Heart right ventricle (tissue), 16 donors: ENCODE data around the gene OR52A5. TPM values are rescaled to one million over a fixed set of nuclear protein-coding genes. Genes with fewer than 3 reads are reported as not detected.
"Not testable (repeated sequence)": the region's sequence is repeated elsewhere in the genome, so short reads cannot be mapped to it uniquely, and the experiment has no call there.

Experiments used
- ATAC-seq, 8 donors: fragments of 200-7000 bp; cut with Tn5 transposase; one replicate each; pipeline ENCODE4 v1.9.1; 2020; ENCODE audit warnings: mild to moderate bottlenecking in 8 of 8, moderate library complexity in 8 of 8, moderate number of reproducible peaks in 1 of 8
- DNase-seq, 2 donors: peaks; one replicate each; pipeline ENCODE4 v3.0.0-alpha.2; 2020
- H3K27ac ChIP-seq, 10 donors: fragments of 200-600 bp; sonication (generic) in 2 of 10; one replicate each; pipeline versions ENCODE4 v1.5.0 to v1.8.0; 2020 to 2022; ENCODE audit warnings: mild to moderate bottlenecking in 3 of 10
- H3K27me3 ChIP-seq, 7 donors: fragments of 200-600 bp; one replicate each; pipeline ENCODE4 v1.8.0; 2021 to 2022; ENCODE audit warnings: mild to moderate bottlenecking in 2 of 7
- H3K36me3 ChIP-seq, 9 donors: fragments of 200-600 bp; sonication (generic) in 1 of 9; one replicate each; pipeline versions ENCODE4 v1.5.0 to v1.8.0; 2020 to 2022; ENCODE audit warnings: mild to moderate bottlenecking in 2 of 9
- H3K4me1 ChIP-seq, 9 donors: fragments of 200-600 bp; sonication (generic) in 1 of 9; one replicate each; pipeline versions ENCODE4 v1.5.0 to v1.8.0; 2020 to 2022; ENCODE audit warnings: mild to moderate bottlenecking in 4 of 9
- H3K4me3 ChIP-seq, 10 donors: fragments of 200-600 bp; sonication (generic) in 2 of 10; one replicate each; pipeline versions ENCODE4 v1.5.0 to v1.8.0; 2020 to 2022; ENCODE audit warnings: mild to moderate bottlenecking in 7 of 10, moderate library complexity in 2 of 10
- H3K9me3 ChIP-seq, 11 donors: fragments of 200-600 bp in 10 of 11; sonication (generic) in 2 of 11; one replicate each; pipeline versions ENCODE4 v1.5.0 to v1.8.0; 2013 to 2022; ENCODE audit warnings: mild to moderate bottlenecking in 2 of 11, control low read depth in 1 of 11, moderate library complexity in 1 of 11
- WGBS, 2 donors: extraction: QIAGEN DNeasy Blood & Tissue Kit; methylation state at CpG; one replicate each; pipeline ENCODE4 v1.1.7; 2013; ENCODE audit warnings: inconsistent platforms in 1 of 2; 5-methylcytosine and 5-hydroxymethylcytosine counted together
- intact Hi-C, 10 donors: fragments of 100-400 bp; cut with DNase I; formaldehyde crosslinking; loops; one replicate each; pipeline versions ENCODE4 v1.11.1 to v1.14.2; 2022
- long read RNA-seq, 3 donors: library from polyadenylated mRNA; unstranded; transcript quantifications; one replicate each; pipeline ENCODE4 v2.0.0, GENCODE V29; 2020 to 2021
- polyA plus RNA-seq, 2 donors: library from polyadenylated mRNA; stranded (reverse); fragments of 200-250 nt; gene quantifications; one replicate each; pipeline ENCODE4 v1.2.3, GENCODE V29; 2013
- total RNA-seq, 10 donors: library from RNA; stranded (reverse); fragmentation: NEBNext Ultra II Directional in 3 of 10; extraction: Animal tissue kit (Norgen Biotek cat#: 25700) in 3 of 10; gene quantifications; one replicate each; pipeline versions ENCODE4 v1.2.1 to v1.2.4, GENCODE V29; 2021 to 2023
- TF ChIP-seq, protein P1 (sequence below), 9 donors: fragments of 200-600 bp; sonication (generic) in 2 of 9; IDR thresholded peaks; one replicate each; pipeline versions ENCODE4 v1.5.0 to v1.8.0; 2021 to 2022; ENCODE audit warnings: antibody characterized with exemption in 9 of 9, mild to moderate bottlenecking in 5 of 9, moderate library complexity in 1 of 9
- donor health status: Arrhythmogenic right ventricular cardiomyopathy.
- donor health status: ischemic (EF 13 %, LVEDD 7.1; RV severe dilation, severe dysfunction).
- donor health status: healthy with polysubstance abuse.
- donor health status: DM: no; HTN: yes; CAD: no.
- donor health status: DM: no; HTN: no; CAD: no.
- donor health status: ischemic (EF 25% LVEDD 6.9; RV normal size, moderate dysfunction).
- donor health status: ischemic (EF 25% LVEDD 5.7; RV mildly dilated, moderate dysfunction).
- donor health status: healthy.
- donor health status: DM: yes; HTN: yes; CAD: no.
- donor health status: Ischemic cardiomyopathy.
- donor health status: ischemic (EF 35%, LVEDD 5.7; RV mildly dilated, moderate dysfunction).
- donor health status: nonischemic (EF 11% LVEDD 7.7; RV severe dilation, severe dysfunction).
- donor health status: DM: yes; HTN: yes; CAD: no.
- donor health status: PGD.
- donor health status: ischemic (EF 29% LVEDD 5.4; RV normal size, mild dysfunction).
- donor health status: nonischemic (EF 23%, LVEDD 6.1; RV moderate dilation, normal function).

Gene OR52A5
- not detected for total RNA-seq
- polyA plus RNA-seq: not detected
- long read RNA-seq, donor 1: 0 reads
- long read RNA-seq, donor 2: 0 reads
- long read RNA-seq, donor 3: 0 reads

DNA sequence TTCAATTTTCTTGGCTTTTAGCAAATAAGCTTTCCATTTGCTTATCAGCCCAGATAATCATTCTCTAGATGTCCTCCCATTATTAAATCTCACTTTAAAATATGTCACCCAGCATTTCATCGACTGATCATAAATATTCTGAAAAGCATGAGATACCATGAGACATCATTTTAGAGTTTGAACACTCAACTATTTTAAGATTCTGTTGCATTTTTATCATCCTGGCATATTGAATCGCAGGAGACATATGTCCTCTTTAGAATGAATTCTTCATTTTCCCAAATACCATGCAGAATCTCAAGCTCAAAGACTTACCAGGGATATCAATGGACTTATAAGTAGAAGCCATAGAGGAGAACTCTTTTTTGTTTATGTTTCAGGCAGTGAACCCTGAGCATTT is at the start of gene OR52A5:
TSS of gene OR52A5 (minus strand) at position 361 of the 400 bp plus-strand sequence. CDS start 5,714 bp downstream, outside the sequence.
- H3K4me3 ChIP-seq: no peak within 1 kb of the TSS
- DNase-seq (no peak), ATAC-seq (no peak)
- no peaks in the 10 kb centered on the region for H3K27me3 ChIP-seq
- H3K4me1 ChIP-seq: no peaks in the 10 kb centered on the region
- no peaks in the 10 kb centered on the region for H3K36me3 ChIP-seq
- 87 to 93% methylated on average over 2 of the region's 2 CpGs for WGBS, 2 donors
- intact Hi-C loops: no loop called here
- TF ChIP-seq, protein P1, sequence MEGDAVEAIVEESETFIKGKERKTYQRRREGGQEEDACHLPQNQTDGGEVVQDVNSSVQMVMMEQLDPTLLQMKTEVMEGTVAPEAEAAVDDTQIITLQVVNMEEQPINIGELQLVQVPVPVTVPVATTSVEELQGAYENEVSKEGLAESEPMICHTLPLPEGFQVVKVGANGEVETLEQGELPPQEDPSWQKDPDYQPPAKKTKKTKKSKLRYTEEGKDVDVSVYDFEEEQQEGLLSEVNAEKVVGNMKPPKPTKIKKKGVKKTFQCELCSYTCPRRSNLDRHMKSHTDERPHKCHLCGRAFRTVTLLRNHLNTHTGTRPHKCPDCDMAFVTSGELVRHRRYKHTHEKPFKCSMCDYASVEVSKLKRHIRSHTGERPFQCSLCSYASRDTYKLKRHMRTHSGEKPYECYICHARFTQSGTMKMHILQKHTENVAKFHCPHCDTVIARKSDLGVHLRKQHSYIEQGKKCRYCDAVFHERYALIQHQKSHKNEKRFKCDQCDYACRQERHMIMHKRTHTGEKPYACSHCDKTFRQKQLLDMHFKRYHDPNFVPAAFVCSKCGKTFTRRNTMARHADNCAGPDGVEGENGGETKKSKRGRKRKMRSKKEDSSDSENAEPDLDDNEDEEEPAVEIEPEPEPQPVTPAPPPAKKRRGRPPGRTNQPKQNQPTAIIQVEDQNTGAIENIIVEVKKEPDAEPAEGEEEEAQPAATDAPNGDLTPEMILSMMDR (IDR thresholded peaks at IDR 0.05): no peak
- H3K27ac ChIP-seq: no peak within 1 kb of the TSS
- no peaks in the 10 kb centered on the region for H3K9me3 ChIP-seq

DNA sequence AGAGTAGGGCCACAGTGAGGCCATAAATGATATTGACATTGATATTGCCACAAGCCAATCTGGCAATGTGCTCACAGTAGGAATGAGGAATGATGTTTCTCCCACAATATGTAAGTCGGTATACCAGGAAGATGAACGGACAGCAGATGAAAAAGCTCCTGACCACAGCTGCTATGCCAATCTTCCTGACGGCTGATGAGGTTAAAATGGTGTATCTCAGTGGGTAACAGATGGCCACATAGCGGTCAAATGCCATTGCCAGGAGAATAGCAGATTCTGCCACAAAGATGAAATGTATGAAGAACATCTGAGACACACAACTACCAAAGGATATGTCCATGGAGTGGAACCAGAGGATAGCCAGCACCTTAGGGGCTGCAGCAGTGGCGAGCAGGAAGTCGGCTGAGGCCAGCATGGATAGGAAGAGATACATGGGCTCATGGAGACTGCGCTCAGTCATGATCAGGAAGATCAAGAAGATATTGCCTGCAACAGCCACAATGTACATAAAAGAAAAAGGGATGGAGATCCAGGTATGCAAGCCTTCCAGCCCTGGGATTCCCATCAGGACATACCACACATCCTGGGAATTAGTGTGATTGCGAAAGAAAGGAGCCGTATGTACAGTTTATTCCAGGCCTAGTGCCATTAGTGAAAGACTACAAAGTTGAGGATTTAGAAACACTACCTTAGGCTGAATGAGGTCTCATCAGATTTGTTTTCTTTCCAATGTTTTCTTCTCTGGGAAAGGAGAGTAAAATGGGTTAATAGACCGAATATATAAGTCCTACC is 40.1 kb upstream of the OR52A5 start:
- Histone ChIP-seq H3K36me3 (no peaks in the 10 kb centered on the region), H3K27ac (no peak overlapping the region), H3K27me3 (peaks cover 0 to 3% (median 0%) of the 10 kb centered on the region in 7 donors), H3K9me3 (peaks cover 0 to 4% (median 0%) of the 10 kb centered on the region in 11 donors), H3K4me1 (no peaks in the 10 kb centered on the region), H3K4me3 (no peak overlapping the region)
- ATAC-seq (no peak), DNase-seq (no peak)
- TF ChIP-seq, protein P1 (IDR thresholded peaks at IDR 0.05): no peak
- intact Hi-C loops: loop anchor here in 1 of 10 donors (10.0 kb wide), 1 partner anchor 787 kb away; the partner anchor contains the start of gene OR56A5
- 79 to 80% methylated on average over 10 of the region's 10 CpGs for WGBS, 2 donors

DNA sequence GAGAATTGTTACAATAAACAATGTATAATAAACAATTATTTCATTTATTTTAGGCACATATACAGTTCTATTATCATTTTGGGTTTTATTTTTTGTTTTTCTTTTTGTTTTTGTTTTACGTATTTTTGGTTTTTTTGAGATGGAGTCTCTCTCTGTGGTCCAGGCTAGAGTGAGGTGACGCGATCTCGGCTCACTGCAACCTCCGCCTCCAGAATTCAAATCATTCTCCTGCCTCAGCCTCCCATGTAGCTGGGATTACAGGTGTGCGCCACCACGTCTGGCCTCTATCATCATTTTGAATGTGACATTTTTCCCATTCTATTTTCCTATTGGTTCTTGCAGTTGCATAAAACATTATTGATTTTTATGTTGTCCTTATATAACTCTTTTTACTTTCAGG is 36.8 kb upstream of the OR52A5 start:
- Histone ChIP-seq H3K4me3 (no peak overlapping the region), H3K9me3 (peaks cover 0 to 4% (median 0%) of the 10 kb centered on the region in 11 donors), H3K4me1 (no peaks in the 10 kb centered on the region), H3K36me3 (no peaks in the 10 kb centered on the region), H3K27ac (no peak overlapping the region), H3K27me3 (peaks cover 0 to 3% (median 0%) of the 10 kb centered on the region in 7 donors)
- 87 to 95% methylated on average over 7 of the region's 7 CpGs for WGBS, 2 donors
- TF ChIP-seq, protein P1 (IDR thresholded peaks at IDR 0.05): no peak
- DNase-seq (no peak), ATAC-seq (no peak)
- intact Hi-C loops: loop anchor here in 1 of 10 donors (10.0 kb wide), 1 partner anchor 790 kb away; the partner anchor contains the start of gene OR56A5

DNA sequence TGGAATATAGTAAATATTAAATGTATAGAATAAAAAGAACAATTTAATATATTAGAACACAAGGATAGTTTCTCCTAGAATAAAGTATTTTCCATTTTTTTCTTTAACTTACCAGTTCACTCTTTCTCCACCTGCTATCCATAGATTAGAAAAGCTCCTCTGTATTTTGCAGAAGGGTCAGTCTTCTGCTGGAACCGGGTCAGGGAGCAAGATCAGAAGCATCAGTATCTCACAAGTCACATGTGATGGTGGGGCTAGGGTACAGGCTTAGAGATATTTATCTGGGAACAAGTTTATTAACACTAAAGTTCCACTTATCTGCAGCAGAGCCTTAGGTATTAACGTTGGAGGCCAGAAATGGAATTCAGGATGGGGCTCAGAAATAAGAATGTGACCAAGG is 33.7 kb upstream of the OR52A5 start:
- TF ChIP-seq, protein P1 (IDR thresholded peaks at IDR 0.05): no peak
- Histone ChIP-seq H3K4me1 (no peaks in the 10 kb centered on the region), H3K27me3 (no peaks in the 10 kb centered on the region), H3K4me3 (no peak overlapping the region), H3K27ac (no peak overlapping the region), H3K9me3 (peaks cover 0 to 4% (median 0%) of the 10 kb centered on the region in 11 donors), H3K36me3 (no peaks in the 10 kb centered on the region)
- ATAC-seq: no peak
- 51 to 53% methylated on average over 2 of the region's 2 CpGs for WGBS, 2 donors
- intact Hi-C loops: loop anchor here in 1 of 10 donors (10.0 kb wide), 1 partner anchor 793 kb away; the partner anchor contains the start of gene OR56A5
- no peak for DNase-seq

DNA sequence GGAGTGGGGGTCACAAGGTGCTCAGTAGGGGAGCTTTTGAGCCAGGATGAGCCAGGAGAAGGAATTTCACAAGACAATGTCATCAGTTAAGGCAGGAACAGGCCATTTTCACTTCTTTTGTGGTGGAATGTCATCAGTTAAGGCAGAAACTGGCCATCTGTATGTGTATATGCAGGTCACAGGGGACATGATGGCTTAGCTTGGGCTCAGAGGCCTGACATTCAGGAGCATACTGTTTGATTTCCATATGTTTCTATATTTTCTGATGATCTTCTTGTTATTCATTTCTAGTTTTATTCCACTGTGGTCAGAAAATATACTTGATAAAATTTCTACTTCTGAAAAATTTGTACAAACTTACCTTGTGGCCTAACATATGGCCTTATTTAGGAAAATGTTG is 27.7 kb upstream of the OR52A5 start:
- H3K36me3 ChIP-seq, H3K4me1 ChIP-seq, DNase-seq, H3K27me3 ChIP-seq, H3K27ac ChIP-seq, H3K9me3 ChIP-seq, H3K4me3 ChIP-seq, intact Hi-C loops, ATAC-seq: not testable (repeated sequence)

DNA sequence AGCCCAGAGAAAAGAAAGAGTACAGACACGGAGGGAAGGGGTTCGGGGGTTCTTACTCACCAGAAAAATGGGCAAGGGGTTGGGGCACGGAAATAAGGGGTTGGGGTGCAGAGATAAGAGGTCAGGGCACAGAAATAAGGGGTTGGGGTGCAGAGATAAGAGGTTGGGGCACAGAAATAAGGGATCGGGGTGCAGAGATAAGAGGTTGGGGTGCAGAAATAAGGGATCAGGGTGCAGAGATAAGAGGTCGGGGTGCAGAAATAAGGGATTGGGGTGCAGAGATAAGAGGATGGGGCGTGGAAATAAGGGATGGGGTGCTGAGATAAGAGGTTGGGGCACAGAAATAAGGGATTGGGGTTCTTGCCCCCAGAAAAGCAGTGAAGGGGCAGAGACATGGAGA is 26.7 kb upstream of the OR52A5 start:
- intact Hi-C loops, H3K36me3 ChIP-seq, ATAC-seq, DNase-seq, H3K4me1 ChIP-seq, H3K9me3 ChIP-seq, H3K27me3 ChIP-seq, H3K27ac ChIP-seq, H3K4me3 ChIP-seq: not testable (repeated sequence)
- 80 to 81% methylated on average over 6 of the region's 6 CpGs for WGBS, 2 donors

DNA sequence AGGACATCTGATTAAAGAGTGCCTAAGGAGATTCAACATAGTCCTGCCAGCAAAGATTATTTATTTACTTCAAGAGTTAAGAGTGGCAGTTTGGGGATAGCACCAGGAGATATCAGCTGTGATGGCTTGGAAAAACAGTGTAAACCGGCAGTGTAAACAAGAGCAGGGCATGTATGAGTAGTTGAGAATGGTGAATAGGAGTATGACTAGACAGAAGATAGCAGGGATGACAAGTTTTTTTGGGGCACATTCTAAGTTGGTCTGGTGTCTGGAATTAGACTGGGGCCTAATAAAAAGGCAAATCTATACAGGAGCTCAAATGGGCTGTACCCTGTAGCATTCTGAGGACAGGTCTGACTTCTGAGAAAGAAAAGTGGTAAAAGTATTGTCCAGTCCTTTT is 22.9 kb upstream of the OR52A5 start:
- H3K27me3 ChIP-seq, H3K4me1 ChIP-seq, ATAC-seq, intact Hi-C loops, H3K27ac ChIP-seq, H3K4me3 ChIP-seq, DNase-seq, H3K36me3 ChIP-seq, H3K9me3 ChIP-seq: not testable (repeated sequence)
- WGBS, 2 donors: no CpG with 5 or more reads among the region's 1 CpG
